Cerebellar nuclear complex (tissue), 1 donor: Measurements from ENCODE around the gene SMIM24.

Experiments used
- DNase-seq, 2 experiments: peaks; one replicate each; lab custom pipeline; 2025; lab: John Stamatoyannopoulos, UW

SMIM24 gene

GRCh38 chr19:3497757-3498520 lies 17.6 kb upstream of the SMIM24 start:
- no peak for DNase-seq

GRCh38 chr19:3496392-3497273 lies 16.3 kb upstream of the SMIM24 start:
- DNase-seq, result no peak

- DNase-seq, result no peak
These were observed 14.2 kb upstream of the SMIM24 start for GRCh38 chr19:3494559-3494958.

GRCh38 chr19:3494051-3494450 lies 13.7 kb upstream of the SMIM24 start:
- DNase-seq, result no peak

- DNase-seq, result no peak
These were observed 13.3 kb upstream of the SMIM24 start for GRCh38 chr19:3493651-3494050.

- DNase-seq, result no peak
These were observed 12.6 kb upstream of the SMIM24 start for GRCh38 chr19:3492919-3493318.

GRCh38 chr19:3492131-3492839 lies 12.0 kb upstream of the SMIM24 start:
- DNase-seq, result no peak

- DNase-seq, result no peak
These were observed 11.2 kb upstream of the SMIM24 start for GRCh38 chr19:3491396-3492119.

- no peak for DNase-seq
These were observed 2.9 kb upstream of the SMIM24 start, which contains the start of gene SMIM44 for GRCh38 chr19:3483226-3483628. SMIM44 (minus strand) TSS chr19:3483441; CDS start chr19:3483403, 38 bp downstream.

GRCh38 chr19:3482507-3483225 lies 2.3 kb upstream of the SMIM24 start:
- DNase-seq, result no peak

- no peak for DNase-seq
These were observed 1.1 kb upstream of the SMIM24 start for GRCh38 chr19:3481241-3482090.

- DNase-seq, result no peak
These were observed 500 bp downstream of the SMIM24 start for GRCh38 chr19:3479834-3480215.

GRCh38 chr19:3479177-3479833 lies 1.0 kb downstream of the SMIM24 start:
- DNase-seq, result no peak

- DNase-seq, result no peak
These were observed 1.7 kb downstream of the SMIM24 start for GRCh38 chr19:3478409-3479176.

- no peak for DNase-seq
These were observed 2.4 kb downstream of the SMIM24 start for GRCh38 chr19:3477951-3478350.

- DNase-seq, result no peak
These were observed 2.8 kb downstream of the SMIM24 start for GRCh38 chr19:3477506-3477905.

GRCh38 chr19:3476830-3477229 lies 3.5 kb downstream of the SMIM24 start:
- DNase-seq, result no peak

- DNase-seq, result no peak
These were observed 4.9 kb downstream of the SMIM24 start for GRCh38 chr19:3475449-3475848.

- no peak for DNase-seq
These were observed 5.7 kb downstream of the SMIM24 start for GRCh38 chr19:3474614-3475013.
